Pancreas (tissue), 10 donors: Measurements from ENCODE around the gene OSBPL5. TPM values are rescaled to one million over a fixed set of nuclear protein-coding genes. Genes with fewer than 3 reads are reported as not detected.
A peak's percentile ranks its signal among the peaks of the same experiment; 100 is the strongest.

Source experiments
- ATAC-seq, 4 donors: fragments of 200-7000 bp; cut with Tn5 transposase; one replicate each; pipeline versions ENCODE4 v1.8.0 to v1.9.1; 2020; ENCODE audit warnings: mild to moderate bottlenecking in 4 of 4, moderate library complexity in 4 of 4
- DNase-seq, 6 donors: peaks; one replicate each; pipeline ENCODE4 v3.0.0-alpha.2; 2020
- FAIRE-seq: peaks from 2 replicates; lab custom pipeline; 2012; peaks lifted over from hg19 to GRCh38; lab: Jason Lieb, UNC
- H3K27ac ChIP-seq, 4 donors: fragments of 200-600 bp; sonication (generic); 1 replicate in 3 of 4; 2 replicates in 1 of 4; pipeline versions ENCODE4 v1.5.0 to v1.8.0; 2020
- H3K27me3 ChIP-seq, 4 donors: fragments of 200-600 bp; one replicate each; pipeline ENCODE4 v1.8.0; 2021
- H3K36me3 ChIP-seq, 3 donors: fragments of 200-600 bp; sonication (generic) in 1 of 3; one replicate each; pipeline versions ENCODE4 v1.5.0 to v1.8.0; 2020 to 2021
- H3K4me1 ChIP-seq, 3 donors: fragments of 200-600 bp; one replicate each; pipeline ENCODE4 v1.8.0; 2021
- H3K4me3 ChIP-seq, 4 donors: fragments of 200-600 bp; sonication (generic) in 2 of 4; one replicate each; pipeline versions ENCODE4 v1.5.0 to v1.8.0; 2020 to 2021
- H3K9me3 ChIP-seq, 4 donors: fragments of 200-600 bp; one replicate each; pipeline ENCODE4 v1.8.0; 2021
- CTCF ChIP-seq, 4 donors: fragments of 200-600 bp; sonication (generic) in 3 of 4; IDR thresholded peaks; one replicate each; pipeline versions ENCODE4 v1.5.0 to v1.8.0; 2021; ENCODE audit warnings: antibody characterized with exemption in 4 of 4
- WGBS, 2 donors: extraction: QIAGEN DNeasy Blood & Tissue Kit; methylation state at CpG; one replicate each; pipeline ENCODE4 v1.1.7; 2013; 5-methylcytosine and 5-hydroxymethylcytosine counted together
- intact Hi-C, 3 donors: fragments of 100-400 bp; cut with DNase I; formaldehyde crosslinking; loops; one replicate each; pipeline versions ENCODE4 v1.11.1 to v1.14.2; 2022
- polyA plus RNA-seq, 2 donors: library from polyadenylated mRNA; stranded (reverse); fragments of 200-250 nt; gene quantifications; one replicate each; pipeline ENCODE4 v1.2.3, GENCODE V29; 2013
- total RNA-seq, 6 donors: library from RNA; stranded (reverse); fragmentation: NEBNext Ultra II Directional in 4 of 6; extraction: Animal tissue kit (Norgen Biotek cat#: 25700) in 4 of 6; gene quantifications; one replicate each; pipeline versions ENCODE4 v1.2.1 to v1.2.4, GENCODE V29; 2021 to 2023
- donor health status: healthy with polysubstance abuse.
- donor health status: DM: no; HTN: no; CAD: no; lungs with moderate emphysema.
- donor health status: DM: no; HTN: no; CAD: no.
- donor health status: control.
- donor health status: control.
- donor health status: Bipolar disorder and iron deficiency.
- donor health status: DM: yes; HTN: yes; CAD: no.
- donor health status: DM: no; HTN: no; CAD: no.
- donor health status: DM: no; HTN: no; CAD: no.
- donor health status: DM: yes; HTN: yes; CAD: no.

The OSBPL5 gene
- total and polyA plus RNA-seq, 8 donors: 9.8 to 16.7 (median 11.8) TPM

- no peaks in the 10 kb centered on the region for H3K9me3 ChIP-seq
- no peak for FAIRE-seq
- DNase-seq: peak in 1 of 6 donors; percentile 70
- H3K27me3 ChIP-seq: no peaks in the 10 kb centered on the region
- H3K36me3 ChIP-seq: no peaks in the 10 kb centered on the region
- no peak overlapping the region for H3K27ac ChIP-seq
- ATAC-seq: no peak
- no peak overlapping the region for H3K4me3 ChIP-seq
- intact Hi-C loops: loop anchor here in 2 of 3 donors (5.0 kb wide), 1 partner anchor 57 kb away; no protein-coding TSS in a partner anchor
- TF ChIP-seq CTCF (IDR thresholded peaks at IDR 0.05): no peak
- 88 to 94% methylated on average over 21 of the region's 21 CpGs for WGBS, 2 donors
- no peaks in the 10 kb centered on the region for H3K4me1 ChIP-seq
Observed at GRCh38 chr11:3094223-3094824, 70.8 kb downstream of the OSBPL5 start.

- FAIRE-seq: no peak
- Histone ChIP-seq H3K9me3 (no peaks in the 10 kb centered on the region), H3K27me3 (no peaks in the 10 kb centered on the region), H3K4me3 (no peak overlapping the region), H3K36me3 (no peaks in the 10 kb centered on the region), H3K4me1 (no peaks in the 10 kb centered on the region), H3K27ac (no peak overlapping the region)
- intact Hi-C loops: loop anchor here in 2 of 3 donors (5.0 kb wide), 1 partner anchor 56 kb away; no protein-coding TSS in a partner anchor
- no peak for TF ChIP-seq CTCF (IDR thresholded peaks at IDR 0.05)
- no peak for ATAC-seq
- DNase-seq: peak in 2 of 6 donors; percentile 52 to 73
- 86 to 87% methylated on average over 36 of the region's 36 CpGs for WGBS, 2 donors
Observed at GRCh38 chr11:3093281-3094191, 71.6 kb downstream of the OSBPL5 start.

- ATAC-seq (no peak), FAIRE-seq (no peak), DNase-seq (peak in 2 of 6 donors; percentile 53 to 67)
- WGBS, 2 donors: 87 to 90% methylated on average over 14 to 15 of the region's 15 CpGs
- Histone ChIP-seq H3K4me3 (no peak overlapping the region), H3K9me3 (no peaks in the 10 kb centered on the region), H3K4me1 (no peaks in the 10 kb centered on the region), H3K27me3 (no peaks in the 10 kb centered on the region), H3K27ac (no peak overlapping the region), H3K36me3 (no peaks in the 10 kb centered on the region)
- TF ChIP-seq CTCF (IDR thresholded peaks at IDR 0.05): no peak
- intact Hi-C loops: loop anchor here in 2 of 3 donors (5.0 kb wide), 1 partner anchor 55 kb away; no protein-coding TSS in a partner anchor
Observed at GRCh38 chr11:3092603-3093141, 72.4 kb downstream of the OSBPL5 start.

DNA sequence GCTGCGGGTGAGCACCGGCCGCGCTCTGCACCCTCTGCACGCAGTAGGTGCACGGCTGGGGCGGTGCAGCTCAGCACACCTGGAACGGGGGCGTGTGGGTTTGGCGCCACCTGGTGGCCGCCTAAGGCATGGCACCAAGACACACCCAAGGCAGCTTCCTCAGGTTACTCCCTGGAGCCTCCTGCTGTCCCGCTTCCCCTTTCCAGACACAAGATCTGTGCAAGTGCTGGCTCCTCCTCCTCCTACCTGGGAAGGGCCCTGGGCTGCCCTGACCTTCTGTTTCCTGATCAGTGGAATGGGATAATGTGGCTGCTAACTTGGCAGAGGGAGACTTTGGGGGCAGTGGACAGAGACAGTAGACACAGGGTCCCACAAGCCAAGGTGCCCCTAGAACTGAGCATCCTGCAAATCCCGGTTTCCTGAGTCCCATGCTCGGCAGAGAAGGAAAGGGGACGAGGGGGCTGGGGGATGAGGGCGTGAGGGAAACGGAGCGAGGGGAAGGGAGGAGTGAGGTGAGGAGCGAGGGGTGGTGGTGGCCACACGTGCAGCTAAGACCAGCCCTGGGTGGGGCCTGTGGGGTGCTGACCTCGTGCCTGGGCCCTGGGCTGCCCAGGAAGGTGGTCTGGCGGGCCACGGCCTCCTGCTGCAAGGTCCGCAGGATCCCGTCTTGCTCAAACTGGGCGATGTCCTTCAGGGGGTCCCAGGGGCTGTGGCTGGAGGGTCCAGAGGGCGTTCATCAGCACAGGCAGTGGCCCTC is 73.1 kb downstream of the OSBPL5 start:
- H3K36me3 ChIP-seq: no peaks in the 10 kb centered on the region
- 44 to 54% methylated on average over 22 to 27 of the region's 27 CpGs for WGBS, 2 donors
- H3K4me3 ChIP-seq: no peak overlapping the region
- TF ChIP-seq CTCF (IDR thresholded peaks at IDR 0.05): peak; percentile 96 to 99 (median 98)
- H3K27ac ChIP-seq: no peak overlapping the region
- peak; percentile 84 to 91 (median 86) for ATAC-seq
- no peaks in the 10 kb centered on the region for H3K27me3 ChIP-seq
- no peaks in the 10 kb centered on the region for H3K4me1 ChIP-seq
- no peaks in the 10 kb centered on the region for H3K9me3 ChIP-seq
- no peak for FAIRE-seq
- DNase-seq: peak; percentile 47 to 89 (median 72)
- intact Hi-C loops: loop anchor here in 2 of 3 donors (5.0 kb wide), 1 partner anchor 55 kb away; no protein-coding TSS in a partner anchor
